Kasumi-1 (cell line): ENCODE data around the gene KCNE5.
"Not testable (repeated sequence)": the region's sequence is repeated elsewhere in the genome, so short reads cannot be mapped to it uniquely, and the experiment has no call there.

Experiments
- DNase-seq, 2 experiments: peaks; one replicate each; lab custom pipeline; 2025; lab: John Stamatoyannopoulos, UW

The KCNE5 gene

GRCh38 chrX:109614951-109615350 lies 10.0 kb downstream of the KCNE5 start:
- no peak for DNase-seq

GRCh38 chrX:109601486-109601885 lies 23.5 kb downstream of the KCNE5 start:
- no peak for DNase-seq

DNA sequence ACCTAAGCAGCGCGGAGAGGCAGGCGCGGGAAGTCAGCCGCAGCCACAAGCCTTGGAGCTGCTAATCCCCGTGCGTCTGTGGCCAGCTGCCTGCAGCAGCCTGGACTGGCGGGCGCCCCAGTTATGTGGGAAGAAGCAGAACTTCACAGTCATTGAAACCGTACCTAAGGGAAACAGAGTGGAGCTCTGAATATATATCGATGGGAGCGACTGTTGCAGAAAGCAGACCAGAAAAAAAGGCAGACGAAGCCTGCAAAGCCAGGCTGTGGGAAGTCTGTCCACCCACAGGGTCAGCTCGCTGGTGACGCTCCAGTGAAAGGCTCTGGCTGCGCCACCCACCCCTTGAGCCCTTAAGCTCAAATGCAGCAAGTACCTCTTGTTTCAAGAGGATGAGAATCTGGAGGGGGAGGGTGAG lies 24.7 kb downstream of the KCNE5 start:
- peak; percentile 3 to 19 for DNase-seq

DNA sequence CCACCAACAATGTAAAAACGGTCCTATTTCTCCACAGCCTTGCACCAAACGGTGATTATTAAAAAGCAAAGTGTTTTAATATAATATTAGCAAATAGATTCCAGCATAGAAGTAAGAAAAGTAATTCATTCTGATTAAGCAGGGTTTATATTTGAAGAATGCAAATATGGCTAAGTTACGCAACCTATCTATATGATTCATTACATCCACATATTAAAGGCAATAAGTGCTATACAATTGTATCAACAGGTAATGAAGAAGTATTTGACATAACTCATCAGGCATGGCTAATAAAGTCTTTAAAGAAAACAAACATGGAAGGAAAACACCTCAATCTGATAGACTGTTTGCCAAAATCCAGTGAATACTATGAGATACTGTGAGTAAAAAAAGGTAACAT lies 29.0 kb downstream of the KCNE5 start:
- no peak for DNase-seq

GRCh38 chrX:109590176-109590575 lies 34.8 kb downstream of the KCNE5 start:
- DNase-seq: no peak

DNA sequence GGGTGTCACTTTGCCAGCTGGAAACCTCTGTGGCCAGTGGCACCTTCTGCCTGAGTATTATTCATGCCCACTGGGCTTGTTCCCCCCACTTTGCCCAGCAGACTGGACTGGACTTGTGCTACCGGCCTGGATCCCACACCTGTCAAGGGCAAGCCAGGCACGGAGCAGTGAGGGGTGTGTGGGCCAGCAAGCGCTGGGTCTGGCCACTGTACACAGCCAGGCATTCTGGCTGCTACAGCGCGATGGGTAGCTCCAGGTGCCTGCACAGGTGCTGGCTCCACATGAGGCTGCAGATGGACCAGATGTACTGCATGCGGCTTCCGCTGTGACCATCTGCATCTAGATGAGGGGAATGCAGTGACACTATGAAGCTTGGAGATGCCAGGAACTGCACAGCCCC lies 39.5 kb downstream of the KCNE5 start:
- DNase-seq: no peak

GRCh38 chrX:109578916-109579315 lies 46.1 kb downstream of the KCNE5 start:
- no peak for DNase-seq

DNA sequence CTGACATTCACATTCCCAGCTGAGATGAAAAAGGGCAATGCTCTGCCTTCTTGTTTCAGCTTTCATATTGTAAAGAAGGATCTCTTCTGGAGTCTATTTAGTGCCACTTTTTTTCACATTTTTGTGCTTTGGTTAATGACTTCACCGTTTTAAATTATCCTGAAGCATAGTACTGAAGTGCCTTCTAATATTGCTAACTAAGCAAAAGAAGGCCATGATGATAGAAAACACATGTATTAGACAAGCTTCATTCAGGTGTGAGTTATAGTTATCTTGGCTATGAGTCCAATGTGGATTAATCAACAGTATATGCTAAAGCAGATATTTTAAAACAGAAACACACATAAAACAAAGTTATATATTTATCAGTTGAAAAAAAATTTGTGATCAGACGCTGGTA lies 47.9 kb downstream of the KCNE5 start:
- DNase-seq: no peak

GRCh38 chrX:109576083-109576482 lies 48.9 kb downstream of the KCNE5 start:
- not testable (repeated sequence) for DNase-seq
